Endodermal cell (in vitro differentiated cells): Measurements from ENCODE around the gene ABCA9. TPM values are rescaled to one million over a fixed set of nuclear protein-coding genes. Genes with fewer than 3 reads are reported as not detected.

ENCODE experiments used
- DNase-seq: peaks from one replicate; pipeline ENCODE4 v3.0.0-alpha.2; 2017
- H3K27ac ChIP-seq: 2 replicates; pipeline ENCODE4 v1.5.1; 2013; ENCODE audit warnings: mild to moderate bottlenecking, low read depth, low read length, moderate library complexity
- H3K27me3 ChIP-seq: 2 replicates; pipeline ENCODE4 v1.6.1; 2013; ENCODE audit warnings: mild to moderate bottlenecking, low read length, moderate library complexity; ENCODE audit not compliant: insufficient read depth, control insufficient read depth, poor library complexity, severe bottlenecking
- H3K36me3 ChIP-seq: 2 replicates; pipeline ENCODE4 v1.7.0; 2013; ENCODE audit warnings: mild to moderate bottlenecking, low read length, moderate library complexity; ENCODE audit not compliant: control insufficient read depth, insufficient read depth
- H3K4me1 ChIP-seq: one replicate; pipeline ENCODE4 v1.7.0; 2013; ENCODE audit warnings: low read length; ENCODE audit not compliant: control insufficient read depth, insufficient read depth
- H3K4me3 ChIP-seq: 2 replicates; pipeline ENCODE4 v1.5.1; 2013; ENCODE audit warnings: mild to moderate bottlenecking, low read length, moderate library complexity
- H3K9ac ChIP-seq: 2 replicates; pipeline ENCODE4 v1.6.1; 2013; ENCODE audit warnings: mild to moderate bottlenecking, low read length, moderate library complexity; ENCODE audit not compliant: poor library complexity, severe bottlenecking; ENCODE audit errors: extremely low read depth
- H3K9me3 ChIP-seq: 2 replicates; pipeline ENCODE4 v1.6.1; 2013; ENCODE audit warnings: mild to moderate bottlenecking, low read length, moderate library complexity; ENCODE audit not compliant: control insufficient read depth
- H3K27ac Mint-ChIP-seq: 2 replicates; pipeline ENCODE4 v1.8.0; 2020; ENCODE audit warnings: mixed read lengths
- H3K27me3 Mint-ChIP-seq: 2 replicates; pipeline ENCODE4 v1.8.0; 2021; ENCODE audit warnings: mild to moderate bottlenecking, mixed read lengths; ENCODE audit not compliant: insufficient read depth
- H3K36me3 Mint-ChIP-seq: 2 replicates; pipeline ENCODE4 v1.8.0; 2020; ENCODE audit warnings: low read depth, mixed read lengths
- H3K4me1 Mint-ChIP-seq: 2 replicates; pipeline ENCODE4 v1.8.0; 2020; ENCODE audit warnings: mixed read lengths
- H3K4me3 Mint-ChIP-seq: 2 replicates; pipeline ENCODE4 v1.8.0; 2020; ENCODE audit warnings: mild to moderate bottlenecking, moderate library complexity, mixed read lengths
- H3K9me3 Mint-ChIP-seq: 2 replicates; pipeline ENCODE4 v1.8.0; 2020; ENCODE audit warnings: mild to moderate bottlenecking, mixed read lengths
- WGBS, 2 experiments: methylation state at CpG; one replicate each; pipeline versions ENCODE4 v1.1.5 to v1.1.7; 2013; ENCODE audit warnings: missing lambda C conversion rate in 2 of 2, mixed read lengths in 1 of 2; ENCODE audit not compliant: insufficient coverage in 1 of 2, insufficient read length in 1 of 2; 5-methylcytosine and 5-hydroxymethylcytosine counted together
- total RNA-seq, 2 donors: library from RNA; stranded (reverse); fragmentation: NEBNext Ultra II Directional in 1 of 2; extraction: Animal tissue kit (Norgen Biotek cat#: 25700) in 1 of 2; gene quantifications; 2 replicates in 1 of 2; 3 replicates in 1 of 2; pipeline ENCODE4 v1.2.1, GENCODE V29; 2021
- TF ChIP-seq, protein P1 (sequence below): fragments of 200-600 bp; sonication (generic); conservative IDR thresholded peaks from 2 replicates; pipeline ENCODE4 v1.5.0; 2021; ENCODE audit warnings: antibody characterized with exemption, mild to moderate bottlenecking

Gene ABCA9
- total RNA-seq, 2 donors from 2014 or later: not detected

DNA sequence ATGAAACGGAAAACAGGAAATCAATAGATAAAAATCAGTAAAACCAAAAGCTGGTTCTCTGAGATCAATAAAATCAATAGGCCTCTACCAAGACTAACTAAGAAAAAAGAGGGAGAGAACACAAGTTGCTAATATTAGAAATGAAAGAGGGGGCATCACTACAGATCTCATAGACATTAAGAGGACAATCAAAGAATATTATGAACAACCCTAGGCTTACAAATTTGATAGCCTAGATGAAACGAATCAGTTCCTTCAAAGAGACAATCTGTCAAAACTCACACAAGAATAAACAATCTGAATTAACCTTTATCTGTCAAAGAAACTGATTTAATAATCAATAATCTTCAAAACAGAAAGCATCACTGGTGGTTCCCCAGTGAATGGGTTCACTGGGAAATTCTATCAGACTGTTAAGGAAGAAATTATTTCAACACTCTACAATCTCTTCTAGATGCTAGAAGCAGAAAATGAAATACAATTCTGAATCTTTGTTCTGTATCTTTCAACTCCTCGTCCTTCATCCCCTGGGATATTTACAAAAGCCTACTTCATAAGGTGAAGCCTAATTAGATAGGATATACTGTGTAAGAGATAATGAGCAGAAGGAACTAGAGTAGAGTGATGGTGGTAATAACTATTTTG lies 4.4 kb downstream of the ABCA9 start:
- WGBS, 2 experiments: 92% methylated on average over 3 of the region's 3 CpGs; no CpG with 5 or more reads in 1 of the 2 experiments
- no peak overlapping the region for H3K4me3 Mint-ChIP-seq

DNA sequence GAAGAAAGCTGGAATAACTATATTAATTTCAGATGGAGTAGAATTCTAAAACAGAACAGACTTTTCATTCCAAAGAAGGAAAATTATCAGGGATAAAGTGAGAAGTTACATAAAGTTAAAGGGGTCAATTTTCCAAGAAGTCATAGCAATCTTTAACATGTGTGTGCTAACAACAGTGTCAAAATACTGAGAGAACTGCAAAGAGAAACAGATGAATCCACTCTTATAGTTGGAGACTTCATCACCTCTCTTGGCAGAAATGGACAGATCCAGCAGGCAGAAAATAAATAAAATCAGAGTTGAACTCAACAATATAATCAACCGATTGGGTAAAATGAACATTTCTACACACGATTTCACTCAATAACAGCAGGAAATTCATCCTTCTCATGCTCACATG lies 5.4 kb downstream of the ABCA9 start:
- H3K27me3 ChIP-seq: peaks cover 10% of the 10 kb centered on the region
- H3K9me3 ChIP-seq: peaks cover 6% of the 10 kb centered on the region
- H3K9ac ChIP-seq: no peak overlapping the region
- no peaks in the 10 kb centered on the region for H3K36me3 ChIP-seq
- H3K4me3 ChIP-seq: no peak overlapping the region
- no peaks in the 10 kb centered on the region for H3K4me1 Mint-ChIP-seq
- WGBS, 2 experiments: 94 to 100% methylated on average over 1 to 2 of the region's 2 CpGs
- peaks cover 4% of the 10 kb centered on the region for H3K27me3 Mint-ChIP-seq
- peaks cover 10% of the 10 kb centered on the region for H3K9me3 Mint-ChIP-seq
- no peak for DNase-seq
- H3K27ac ChIP-seq: no peak overlapping the region
- H3K27ac Mint-ChIP-seq: no peak overlapping the region
- H3K4me1 ChIP-seq: no peaks in the 10 kb centered on the region
- no peak overlapping the region for H3K4me3 Mint-ChIP-seq
- no peaks in the 10 kb centered on the region for H3K36me3 Mint-ChIP-seq
- TF ChIP-seq, protein P1, sequence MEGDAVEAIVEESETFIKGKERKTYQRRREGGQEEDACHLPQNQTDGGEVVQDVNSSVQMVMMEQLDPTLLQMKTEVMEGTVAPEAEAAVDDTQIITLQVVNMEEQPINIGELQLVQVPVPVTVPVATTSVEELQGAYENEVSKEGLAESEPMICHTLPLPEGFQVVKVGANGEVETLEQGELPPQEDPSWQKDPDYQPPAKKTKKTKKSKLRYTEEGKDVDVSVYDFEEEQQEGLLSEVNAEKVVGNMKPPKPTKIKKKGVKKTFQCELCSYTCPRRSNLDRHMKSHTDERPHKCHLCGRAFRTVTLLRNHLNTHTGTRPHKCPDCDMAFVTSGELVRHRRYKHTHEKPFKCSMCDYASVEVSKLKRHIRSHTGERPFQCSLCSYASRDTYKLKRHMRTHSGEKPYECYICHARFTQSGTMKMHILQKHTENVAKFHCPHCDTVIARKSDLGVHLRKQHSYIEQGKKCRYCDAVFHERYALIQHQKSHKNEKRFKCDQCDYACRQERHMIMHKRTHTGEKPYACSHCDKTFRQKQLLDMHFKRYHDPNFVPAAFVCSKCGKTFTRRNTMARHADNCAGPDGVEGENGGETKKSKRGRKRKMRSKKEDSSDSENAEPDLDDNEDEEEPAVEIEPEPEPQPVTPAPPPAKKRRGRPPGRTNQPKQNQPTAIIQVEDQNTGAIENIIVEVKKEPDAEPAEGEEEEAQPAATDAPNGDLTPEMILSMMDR: no peak

More for the DNA sequence above, 4.4 kb downstream of the ABCA9 start:
- no peak overlapping the region for H3K27ac ChIP-seq
- no peak for DNase-seq
- TF ChIP-seq, protein P1: no peak
- H3K27me3 Mint-ChIP-seq: peaks cover 10% of the 10 kb centered on the region
- no peaks in the 10 kb centered on the region for H3K4me1 ChIP-seq
- H3K36me3 ChIP-seq: no peaks in the 10 kb centered on the region
- peaks cover 6% of the 10 kb centered on the region for H3K9me3 ChIP-seq
- peaks cover 4% of the 10 kb centered on the region for H3K4me1 Mint-ChIP-seq
- H3K9me3 Mint-ChIP-seq: peaks cover 10% of the 10 kb centered on the region
- no peaks in the 10 kb centered on the region for H3K36me3 Mint-ChIP-seq
- H3K27me3 ChIP-seq: peaks cover 18% of the 10 kb centered on the region
- no peak overlapping the region for H3K9ac ChIP-seq
- H3K27ac Mint-ChIP-seq: no peak overlapping the region
- H3K4me3 ChIP-seq: no peak overlapping the region

DNA sequence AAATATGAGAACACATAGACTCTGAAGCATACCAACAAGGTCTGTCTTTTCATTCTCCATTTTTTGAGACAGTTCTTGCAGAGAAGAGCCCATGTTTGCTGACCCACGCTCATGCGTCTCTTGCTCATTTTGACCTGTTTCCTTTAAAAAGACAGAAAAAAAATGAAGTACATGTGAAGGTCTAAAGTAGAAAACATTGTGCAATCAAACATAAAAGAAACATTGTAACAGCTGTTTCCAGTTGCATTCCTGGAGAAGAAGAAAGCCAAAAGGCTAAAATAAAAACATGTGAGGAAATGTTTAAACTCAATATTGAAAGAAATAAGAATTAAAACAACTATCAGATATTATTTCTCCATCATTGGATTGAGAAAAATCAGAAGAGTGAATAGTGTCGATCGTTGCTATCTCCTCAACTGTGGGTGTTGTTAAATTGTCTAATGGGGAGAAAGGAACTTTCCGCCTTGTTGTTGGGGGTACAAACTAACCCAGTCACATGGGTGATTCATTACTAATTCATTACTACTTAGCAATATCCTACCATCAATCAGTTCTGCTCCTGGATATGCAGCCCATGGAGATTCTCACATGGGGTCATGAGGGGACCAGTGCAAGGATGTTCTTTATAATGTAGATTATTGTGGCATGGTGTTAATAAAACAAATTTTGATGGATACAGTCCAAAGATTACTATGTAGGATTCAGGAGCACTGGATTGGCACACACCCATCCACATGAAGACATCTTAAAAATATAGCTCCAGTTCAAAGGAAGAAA lies 9.5 kb downstream of the ABCA9 start:
- H3K27ac Mint-ChIP-seq: no peak overlapping the region
- WGBS, 2 experiments: 90 to 98% methylated on average over 2 to 5 of the region's 5 CpGs
- H3K4me1 ChIP-seq: peaks cover 5% of the 10 kb centered on the region
- TF ChIP-seq, protein P1: no peak
- no peaks in the 10 kb centered on the region for H3K27me3 ChIP-seq
- no peaks in the 10 kb centered on the region for H3K36me3 Mint-ChIP-seq
- H3K27me3 Mint-ChIP-seq: peaks cover 2% of the 10 kb centered on the region
- no peak overlapping the region for H3K4me3 Mint-ChIP-seq
- no peak overlapping the region for H3K4me3 ChIP-seq
- no peak overlapping the region for H3K9ac ChIP-seq
- no peaks in the 10 kb centered on the region for H3K9me3 ChIP-seq
- H3K9me3 Mint-ChIP-seq: peaks cover 13% of the 10 kb centered on the region
- H3K4me1 Mint-ChIP-seq: peaks cover 10% of the 10 kb centered on the region
- H3K36me3 ChIP-seq: no peaks in the 10 kb centered on the region
- H3K27ac ChIP-seq: no peak overlapping the region
- DNase-seq: no peak
